T-cell (primary cell): ENCODE measurements around the gene ZNF385A. TPM values are rescaled to one million over a fixed set of nuclear protein-coding genes. Genes with fewer than 3 reads are reported as not detected.

Experiments
- ATAC-seq, 4 experiments: fragments of 200-7000 bp in 3 of 4; fragments of 150-1000 bp in 1 of 4; cut with Tn5 transposase; replicated peaks in 1 of 4; 1 replicate in 3 of 4; 2 replicates in 1 of 4; pipeline ENCODE4 v1.10.0; 2021; ENCODE audit warnings: moderate library complexity in 3 of 4, mild to moderate bottlenecking in 2 of 4, moderate number of reproducible peaks in 1 of 4
- CTCF ChIA-PET, 2 donors: fragments of 300-600 bp; sonication (Branson Sonifier 250); formaldehyde crosslinking; loops; one replicate each; lab custom pipeline; 2022; ENCODE audit warnings: antibody characterized with exemption in 2 of 2; lab: Charles Lee
- POLR2A ChIA-PET, 2 donors: fragments of 300-600 bp; sonication (Branson Sonifier 250); formaldehyde crosslinking; loops; one replicate each; lab custom pipeline; 2022; ENCODE audit warnings: antibody characterized with exemption in 2 of 2; lab: Charles Lee
- DNase-seq, 35 experiments: peaks; one replicate each; pipeline versions ENCODE4 v3.0.0 to v3.0.0-alpha.2; 2013 to 2023
- H3K27ac ChIP-seq: one replicate; pipeline ENCODE4 v1.5.1; 2013; ENCODE audit warnings: low read length
- H3K27me3 ChIP-seq, 2 experiments: replicated peaks in 1 of 2; 1 replicate in 1 of 2; 2 replicates in 1 of 2; pipeline versions ENCODE4 v1.6.1 to v1.7.0; 2013; ENCODE audit warnings: low read length in 1 of 2, mixed read lengths in 1 of 2; ENCODE audit not compliant: control insufficient read depth in 2 of 2, insufficient read depth in 2 of 2; ENCODE audit errors: extremely low read depth in 1 of 2
- H3K36me3 ChIP-seq, 2 donors: 1 replicate in 1 of 2; 2 replicates in 1 of 2; pipeline versions ENCODE4 v1.6.1 to v1.7.0; 2013; ENCODE audit warnings: low read length in 1 of 2; ENCODE audit not compliant: control insufficient read depth in 2 of 2, insufficient read depth in 1 of 2; ENCODE audit errors: extremely low read depth in 1 of 2
- H3K4me1 ChIP-seq, 2 experiments: 1 replicate in 1 of 2; 2 replicates in 1 of 2; pipeline versions ENCODE4 v1.6.1 to v1.7.0; 2013; ENCODE audit warnings: low read length in 2 of 2, mixed read lengths in 1 of 2; ENCODE audit not compliant: insufficient read depth in 2 of 2, control insufficient read depth in 1 of 2; ENCODE audit errors: extremely low read depth in 1 of 2
- H3K4me3 ChIP-seq, 2 donors: 1 replicate in 1 of 2; 2 replicates in 1 of 2; pipeline versions ENCODE4 v1.5.1 to v1.7.0; 2013; ENCODE audit warnings: mild to moderate bottlenecking in 2 of 2, low read length in 1 of 2, moderate library complexity in 1 of 2; ENCODE audit not compliant: control insufficient read depth in 1 of 2; ENCODE audit errors: extremely low read depth in 1 of 2
- H3K9me3 ChIP-seq: 2 replicates; pipeline ENCODE4 v1.7.0; 2013
- H3K27ac Mint-ChIP-seq, 2 donors: one replicate each; pipeline ENCODE4 v1.8.0; 2020 to 2021; ENCODE audit warnings: mild to moderate bottlenecking in 2 of 2, mixed read lengths in 2 of 2
- H3K27me3 Mint-ChIP-seq, 2 donors: one replicate each; pipeline ENCODE4 v1.8.0; 2021 to 2022; ENCODE audit warnings: mixed read lengths in 2 of 2
- H3K36me3 Mint-ChIP-seq: one replicate; pipeline ENCODE4 v1.8.0; 2021; ENCODE audit warnings: mixed read lengths
- H3K4me1 Mint-ChIP-seq, 3 donors: one replicate each; pipeline ENCODE4 v1.8.0; 2020 to 2022; ENCODE audit warnings: mixed read lengths in 3 of 3, mild to moderate bottlenecking in 1 of 3
- H3K4me3 Mint-ChIP-seq, 3 donors: one replicate each; pipeline ENCODE4 v1.8.0; 2020 to 2022; ENCODE audit warnings: mild to moderate bottlenecking in 3 of 3, mixed read lengths in 3 of 3, moderate library complexity in 3 of 3
- H3K9me3 Mint-ChIP-seq, 3 donors: one replicate each; pipeline ENCODE4 v1.8.0; 2020 to 2022; ENCODE audit warnings: mixed read lengths in 3 of 3
- WGBS: methylation state at CpG from one replicate; pipeline ENCODE4 v1.1.5; 2013; ENCODE audit warnings: missing lambda C conversion rate; ENCODE audit not compliant: insufficient coverage; 5-methylcytosine and 5-hydroxymethylcytosine counted together
- total RNA-seq, 35 experiments: library from RNA in 6 of 35; stranded (reverse) in 6 of 35; fragments of 120-200 nt in 1 of 35; gene quantifications; one replicate each; pipeline versions ENCODE4 v1.2.1 to v1.2.4 and lab custom pipeline; 2013 to 2026

The ZNF385A gene
- total RNA-seq, 5 donors from 2014 or later (not counting 1 experiment from before 2014, with no cell fraction given): 0.90 to 2.7 (median 1.2) TPM

- peaks cover 16 to 23% (median 16%) of the 10 kb centered on the region in 3 donors for H3K4me1 Mint-ChIP-seq
- Histone ChIP-seq H3K27me3 (no peaks in the 10 kb centered on the region), H3K27ac (no peak overlapping the region), H3K36me3 (no peaks in the 10 kb centered on the region), H3K4me1 (peaks cover 5 to 14% of the 10 kb centered on the region in 2 experiments), H3K9me3 (no peaks in the 10 kb centered on the region), H3K4me3 (no peak overlapping the region)
- no peak overlapping the region for H3K4me3 Mint-ChIP-seq
- H3K27ac Mint-ChIP-seq: no peak overlapping the region
- ChIA-PET POLR2A (interaction anchor here (0.6 to 0.8 kb wide), 3 partner anchors 22 to 67 kb away, joined by 3 to 4 read pairs (median 3); no protein-coding TSS in a partner anchor), CTCF (interaction anchor here in 1 of 2 donors (0.7 kb wide), 1 partner anchor 15 kb away, joined by 3 read pairs; no protein-coding TSS in a partner anchor)
- DNase-seq: no peak
- H3K27me3 Mint-ChIP-seq: no peaks in the 10 kb centered on the region
- H3K9me3 Mint-ChIP-seq: no peaks in the 10 kb centered on the region
- ATAC-seq: no peak
- no peaks in the 10 kb centered on the region for H3K36me3 Mint-ChIP-seq
- no CpG with 5 or more reads among the region's 5 CpGs for WGBS
Measured at GRCh38 chr12:54321363-54321762, 63.2 kb downstream of the ZNF385A start.

Other genes with a start within 250 kb of the ZNF385A start
- gene SMUG1, start 195.7 kb downstream of the ZNF385A start, total RNA-seq: 10 to 100 TPM; 12.5 to 31.5 (median 23.9) TPM
- gene CBX5, start 104.6 kb downstream of the ZNF385A start, total RNA-seq: 10 to 100 TPM; 43.8 to 54.5 (median 47.1) TPM
- gene HNRNPA1, start 104.0 kb downstream of the ZNF385A start, total RNA-seq: 1,000 to 10,000 TPM; 1,133 to 1,642 (median 1,239) TPM
- gene NFE2, start 83.7 kb downstream of the ZNF385A start, total RNA-seq: 1 to 10 TPM in 2 of 5 donors, under 1 TPM in 3; 0.58 to 1.5 (median 0.95) TPM
- gene COPZ1, start 59.6 kb downstream of the ZNF385A start, total RNA-seq: 10 to 100 TPM; 60.4 to 81.3 (median 74.8) TPM
- not detected for gene GPR84, start 20.2 kb downstream of the ZNF385A start, total RNA-seq
- gene ITGA5, start 34.5 kb upstream of the ZNF385A start, total RNA-seq: 100 to 1,000 TPM in 3 of 5 donors, 10 to 100 TPM in 2; 58.6 to 183 (median 169) TPM
- gene GTSF1, start 88.9 kb upstream of the ZNF385A start, total RNA-seq: 1 to 10 TPM; 2.5 to 7.3 (median 3.7) TPM
- gene NCKAP1L, start 113.0 kb upstream of the ZNF385A start, total RNA-seq: 100 to 1,000 TPM; 107 to 138 (median 126) TPM
- 10 to 100 TPM in 2 of 5 donors, 1 to 10 TPM in 3; 3.5 to 13.2 (median 5.4) TPM for gene PDE1B, start 164.9 kb upstream of the ZNF385A start, total RNA-seq
- gene PPP1R1A, start 203.9 kb upstream of the ZNF385A start, total RNA-seq: not detected